NCI-H748 treated with DMSO at 0.1 percent for 48 hours (cell line): ENCODE data around the gene HNRNPK.
A peak's percentile ranks its signal among the peaks of the same experiment; 100 is the strongest.
"Not testable (repeated sequence)": the region's sequence is repeated elsewhere in the genome, so short reads cannot be mapped to it uniquely, and the experiment has no call there.

Experiments
- DNase-seq: peaks from one replicate; lab custom pipeline; 2025; lab: John Stamatoyannopoulos, UW

Gene HNRNPK

GRCh38 chr9:83976372-83976771 is 3.6 kb downstream of the HNRNPK start:
- no peak for DNase-seq

GRCh38 chr9:83975300-83975699 is 4.7 kb downstream of the HNRNPK start:
- DNase-seq = no peak

DNA sequence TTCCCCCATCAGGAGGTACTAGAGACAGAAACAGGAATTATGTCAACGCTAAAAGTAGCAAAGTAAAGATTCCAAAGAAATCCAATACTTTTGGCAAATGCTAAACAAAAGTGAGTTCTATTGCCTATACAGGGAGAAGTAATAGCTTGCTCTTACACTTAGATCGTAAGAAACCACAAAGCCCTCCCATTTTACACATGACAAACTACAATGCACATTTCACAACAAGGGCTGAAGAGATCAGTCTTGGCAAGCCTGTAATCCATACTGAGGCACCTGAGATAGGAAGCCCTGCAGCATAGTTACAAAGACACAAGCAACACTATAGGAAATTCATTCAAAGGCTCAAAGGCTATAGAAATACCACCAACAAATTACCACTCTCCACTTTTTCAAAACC is 7.7 kb downstream of the HNRNPK start:
- DNase-seq = no peak

- no peak for DNase-seq
Measured at GRCh38 chr9:83971485-83971884, 8.5 kb downstream of the HNRNPK start.

- DNase-seq = no peak
Measured at GRCh38 chr9:83969602-83970001, 10.4 kb downstream of the HNRNPK start.

- DNase-seq = no peak
Measured at GRCh38 chr9:83967073-83967472, 12.9 kb downstream of the HNRNPK start.

DNA sequence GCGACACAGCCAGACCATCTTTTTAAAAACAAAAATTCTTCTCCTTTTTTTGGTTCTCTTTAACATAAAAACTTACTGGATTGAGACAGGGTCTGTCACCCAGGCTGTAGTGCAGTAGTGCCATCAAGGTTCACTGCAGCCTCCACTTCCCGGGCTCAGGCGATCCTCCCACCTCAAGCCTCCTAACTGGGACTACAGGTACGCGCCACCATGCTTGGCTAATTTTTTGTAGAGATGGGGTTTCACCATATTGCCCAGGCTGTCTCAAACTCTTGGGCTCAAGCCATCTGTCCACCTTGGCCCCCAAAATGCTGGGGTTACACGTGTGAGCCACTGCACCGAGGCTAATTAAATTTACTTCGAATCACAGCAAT is 13.8 kb downstream of the HNRNPK start:
- DNase-seq = no peak

DNA sequence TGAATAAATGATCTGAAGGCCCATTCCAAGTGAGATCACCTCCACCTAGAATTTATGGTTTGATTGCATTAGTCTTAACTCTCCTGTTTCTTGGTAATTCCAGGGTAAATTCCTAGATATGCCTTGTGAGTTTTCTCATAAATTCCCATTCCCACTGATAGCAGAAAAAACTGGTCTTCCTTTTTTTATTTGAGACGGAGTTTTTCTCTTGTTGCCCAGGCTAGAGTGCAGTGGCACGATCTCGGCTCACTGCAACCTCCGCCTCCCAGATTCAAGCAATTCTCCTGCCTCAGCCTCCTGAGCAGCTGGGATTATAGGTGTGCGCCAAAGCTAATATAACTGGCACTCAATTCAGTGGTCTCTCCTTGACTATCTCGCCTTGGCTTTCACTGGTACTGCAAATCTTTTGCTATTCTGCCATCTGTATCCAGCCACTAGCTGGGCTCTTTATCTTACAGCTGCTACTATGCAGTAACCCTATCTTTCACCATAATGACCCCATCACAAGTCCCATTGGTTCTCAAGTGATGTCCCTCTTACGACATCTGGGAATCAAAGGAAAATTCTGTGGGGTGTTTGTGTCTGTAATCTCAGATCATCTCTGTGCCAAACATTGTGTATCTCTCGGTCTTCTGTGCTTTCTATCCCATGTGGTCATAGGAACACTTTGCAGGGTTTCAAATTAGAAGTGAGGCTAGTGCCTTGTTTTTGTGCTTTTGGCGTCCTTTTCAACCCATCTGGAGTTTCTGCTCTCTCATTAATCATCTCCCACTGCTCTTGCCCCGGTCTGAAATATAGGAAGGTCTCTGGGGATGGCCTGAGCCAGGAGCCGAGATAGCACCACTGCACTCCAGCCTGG is 14.4 kb downstream of the HNRNPK start:
- no peak for DNase-seq

- no peak for DNase-seq
Measured at GRCh38 chr9:83964973-83965349, 15.1 kb downstream of the HNRNPK start.

- DNase-seq = no peak
Measured at GRCh38 chr9:83962165-83962564, 17.9 kb downstream of the HNRNPK start.

GRCh38 chr9:83960991-83961390 is 19.0 kb downstream of the HNRNPK start:
- no peak for DNase-seq

DNA sequence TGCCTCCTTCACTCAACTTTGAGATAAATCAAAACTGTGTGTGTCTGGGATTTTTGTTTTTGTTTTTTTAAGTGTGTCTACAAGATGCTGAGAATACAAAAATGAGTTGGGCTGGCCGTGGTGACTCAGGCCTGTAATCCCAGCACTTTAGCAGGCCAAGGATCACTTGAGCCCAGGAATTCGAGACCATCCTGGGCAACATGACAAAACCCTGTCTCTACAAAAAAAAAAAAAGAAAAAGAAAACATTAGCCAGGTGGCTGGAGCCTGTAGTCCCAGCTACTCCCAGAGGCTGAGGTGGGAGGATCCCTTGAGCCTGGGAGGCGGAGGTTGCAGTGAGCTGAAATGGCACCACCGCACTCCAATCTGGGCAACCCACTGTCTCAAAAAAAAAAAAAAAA is 21.0 kb downstream of the HNRNPK start:
- no peak for DNase-seq

GRCh38 chr9:83957248-83957513 is 22.8 kb downstream of the HNRNPK start:
- no peak for DNase-seq

- DNase-seq = peak; percentile 27
Measured at GRCh38 chr9:83956436-83957247, 23.4 kb downstream of the HNRNPK start.

- no peak for DNase-seq
Measured at GRCh38 chr9:83956086-83956435, 24.0 kb downstream of the HNRNPK start.

GRCh38 chr9:83948096-83948495 is 31.9 kb downstream of the HNRNPK start:
- not testable (repeated sequence) for DNase-seq

DNA sequence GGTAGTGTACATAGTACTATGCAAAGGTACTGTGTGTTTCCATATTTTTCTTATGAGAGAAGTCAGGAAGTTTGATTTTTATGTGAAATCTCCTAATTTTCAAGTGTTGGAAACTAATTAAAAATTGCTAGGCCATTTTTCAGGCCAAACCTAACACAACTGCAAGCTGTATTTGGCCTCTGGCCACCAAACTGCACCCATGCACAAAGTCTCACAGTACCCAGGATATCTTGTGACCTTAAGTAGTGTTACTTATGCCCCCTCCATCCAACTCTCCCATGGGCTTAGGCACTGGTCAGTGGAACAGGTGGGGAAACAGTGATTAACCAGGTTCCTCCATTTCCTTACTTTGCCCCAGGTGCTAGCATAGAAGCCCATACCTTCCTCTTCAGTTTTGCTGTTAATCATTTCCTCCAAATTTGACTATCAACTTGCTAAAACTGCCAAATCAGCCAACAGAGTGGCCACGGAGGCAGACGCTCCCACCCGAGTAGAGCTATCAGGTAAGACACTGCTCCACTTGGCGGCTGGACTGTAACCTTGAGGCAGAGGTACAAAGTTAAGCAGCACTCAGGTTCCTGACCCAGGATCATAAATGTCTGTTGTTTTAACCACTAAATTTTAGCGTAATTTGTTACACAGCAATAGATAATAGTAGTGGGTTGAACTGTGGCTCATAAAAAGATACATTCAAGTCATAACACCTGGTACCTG is 39.3 kb downstream of the HNRNPK start:
- DNase-seq = no peak

DNA sequence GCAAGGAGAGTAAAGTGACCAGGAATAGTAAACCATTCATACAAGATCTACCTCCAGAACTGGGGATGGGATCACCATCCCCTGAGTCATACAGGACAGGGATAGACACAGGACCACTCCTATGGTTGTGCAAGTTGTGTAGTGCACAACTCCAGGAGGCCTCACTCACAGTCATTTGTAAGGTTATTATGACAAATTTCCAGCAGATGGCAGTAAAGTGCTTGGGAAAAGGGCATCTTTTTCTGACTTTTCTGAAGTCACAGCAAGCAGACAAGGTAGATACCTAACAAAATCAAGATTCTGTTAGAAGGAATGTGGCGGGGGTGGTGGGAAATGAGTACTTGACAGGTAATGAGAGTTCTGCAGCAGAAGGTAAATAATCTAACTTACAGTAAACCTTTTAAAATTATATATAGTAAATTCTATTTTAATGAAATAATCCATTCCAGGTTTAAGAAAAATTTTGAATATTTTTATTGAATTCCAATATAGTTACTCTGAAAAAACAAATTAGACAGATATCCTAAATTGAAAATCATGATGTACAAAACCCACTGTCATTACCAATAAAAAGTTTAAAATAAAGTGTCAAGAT is 42.1 kb downstream of the HNRNPK start:
- DNase-seq = peak; percentile 60

- DNase-seq = no peak
Measured at GRCh38 chr9:83936523-83936922, 43.5 kb downstream of the HNRNPK start.

DNA sequence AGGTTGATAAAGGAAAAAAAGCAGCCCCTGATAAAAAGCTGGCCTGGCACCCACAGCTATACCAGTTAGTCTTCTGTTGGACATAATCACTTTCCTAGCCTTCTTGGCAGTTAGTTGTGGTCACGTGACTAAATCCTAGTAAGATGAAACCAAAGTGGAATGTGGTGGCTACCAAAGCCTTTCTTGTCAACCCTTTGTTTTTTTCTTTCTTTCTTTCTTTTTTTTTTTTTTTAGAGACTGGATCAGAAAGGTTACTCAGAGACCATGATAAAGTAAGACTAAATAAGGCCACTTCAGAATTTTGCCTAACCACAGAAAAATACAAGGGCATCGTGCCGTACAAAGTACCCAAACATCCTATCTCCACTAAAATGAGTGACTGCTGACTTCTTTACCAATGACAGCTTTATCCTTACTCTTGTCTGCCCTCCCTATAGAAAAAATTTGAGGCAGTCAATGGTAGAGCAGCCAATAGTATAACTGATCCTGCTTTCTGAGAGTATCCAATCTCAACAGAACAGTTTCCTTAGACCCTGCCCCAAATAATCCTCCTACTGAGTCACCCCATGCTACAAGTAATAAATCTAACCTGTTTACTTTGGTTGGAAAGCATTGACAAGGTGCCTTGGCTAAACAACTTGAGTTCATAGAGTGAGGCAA is 44.6 kb downstream of the HNRNPK start:
- DNase-seq = no peak

GRCh38 chr9:83934569-83935275 is 45.3 kb downstream of the HNRNPK start:
- no peak for DNase-seq
